Heart right ventricle (tissue), 16 donors: Measurements from ENCODE around the gene ABLIM2. TPM values are rescaled to one million over a fixed set of nuclear protein-coding genes. Genes with fewer than 3 reads are reported as not detected.

Experiments
- ATAC-seq, 8 donors: fragments of 200-7000 bp; cut with Tn5 transposase; one replicate each; pipeline ENCODE4 v1.9.1; 2020; ENCODE audit warnings: mild to moderate bottlenecking in 8 of 8, moderate library complexity in 8 of 8, moderate number of reproducible peaks in 1 of 8
- DNase-seq, 2 donors: peaks; one replicate each; pipeline ENCODE4 v3.0.0-alpha.2; 2020
- H3K27ac ChIP-seq, 10 donors: fragments of 200-600 bp; sonication (generic) in 2 of 10; one replicate each; pipeline versions ENCODE4 v1.5.0 to v1.8.0; 2020 to 2022; ENCODE audit warnings: mild to moderate bottlenecking in 3 of 10
- H3K27me3 ChIP-seq, 7 donors: fragments of 200-600 bp; one replicate each; pipeline ENCODE4 v1.8.0; 2021 to 2022; ENCODE audit warnings: mild to moderate bottlenecking in 2 of 7
- H3K36me3 ChIP-seq, 9 donors: fragments of 200-600 bp; sonication (generic) in 1 of 9; one replicate each; pipeline versions ENCODE4 v1.5.0 to v1.8.0; 2020 to 2022; ENCODE audit warnings: mild to moderate bottlenecking in 2 of 9
- H3K4me1 ChIP-seq, 9 donors: fragments of 200-600 bp; sonication (generic) in 1 of 9; one replicate each; pipeline versions ENCODE4 v1.5.0 to v1.8.0; 2020 to 2022; ENCODE audit warnings: mild to moderate bottlenecking in 4 of 9
- H3K4me3 ChIP-seq, 10 donors: fragments of 200-600 bp; sonication (generic) in 2 of 10; one replicate each; pipeline versions ENCODE4 v1.5.0 to v1.8.0; 2020 to 2022; ENCODE audit warnings: mild to moderate bottlenecking in 7 of 10, moderate library complexity in 2 of 10
- H3K9me3 ChIP-seq, 11 donors: fragments of 200-600 bp in 10 of 11; sonication (generic) in 2 of 11; one replicate each; pipeline versions ENCODE4 v1.5.0 to v1.8.0; 2013 to 2022; ENCODE audit warnings: mild to moderate bottlenecking in 2 of 11, control low read depth in 1 of 11, moderate library complexity in 1 of 11
- WGBS, 2 donors: extraction: QIAGEN DNeasy Blood & Tissue Kit; methylation state at CpG; one replicate each; pipeline ENCODE4 v1.1.7; 2013; ENCODE audit warnings: inconsistent platforms in 1 of 2; 5-methylcytosine and 5-hydroxymethylcytosine counted together
- intact Hi-C, 10 donors: fragments of 100-400 bp; cut with DNase I; formaldehyde crosslinking; loops; one replicate each; pipeline versions ENCODE4 v1.11.1 to v1.14.2; 2022
- polyA plus RNA-seq, 2 donors: library from polyadenylated mRNA; stranded (reverse); fragments of 200-250 nt; gene quantifications; one replicate each; pipeline ENCODE4 v1.2.3, GENCODE V29; 2013
- total RNA-seq, 10 donors: library from RNA; stranded (reverse); fragmentation: NEBNext Ultra II Directional in 3 of 10; extraction: Animal tissue kit (Norgen Biotek cat#: 25700) in 3 of 10; gene quantifications; one replicate each; pipeline versions ENCODE4 v1.2.1 to v1.2.4, GENCODE V29; 2021 to 2023
- TF ChIP-seq, protein P1 (sequence below), 9 donors: fragments of 200-600 bp; sonication (generic) in 2 of 9; IDR thresholded peaks; one replicate each; pipeline versions ENCODE4 v1.5.0 to v1.8.0; 2021 to 2022; ENCODE audit warnings: antibody characterized with exemption in 9 of 9, mild to moderate bottlenecking in 5 of 9, moderate library complexity in 1 of 9
- donor health status: Arrhythmogenic right ventricular cardiomyopathy.
- donor health status: ischemic (EF 13 %, LVEDD 7.1; RV severe dilation, severe dysfunction).
- donor health status: healthy with polysubstance abuse.
- donor health status: DM: no; HTN: yes; CAD: no.
- donor health status: DM: no; HTN: no; CAD: no.
- donor health status: ischemic (EF 25% LVEDD 6.9; RV normal size, moderate dysfunction).
- donor health status: ischemic (EF 25% LVEDD 5.7; RV mildly dilated, moderate dysfunction).
- donor health status: healthy.
- donor health status: DM: yes; HTN: yes; CAD: no.
- donor health status: Ischemic cardiomyopathy.
- donor health status: ischemic (EF 35%, LVEDD 5.7; RV mildly dilated, moderate dysfunction).
- donor health status: nonischemic (EF 11% LVEDD 7.7; RV severe dilation, severe dysfunction).
- donor health status: DM: yes; HTN: yes; CAD: no.
- donor health status: PGD.
- donor health status: ischemic (EF 29% LVEDD 5.4; RV normal size, mild dysfunction).
- donor health status: nonischemic (EF 23%, LVEDD 6.1; RV moderate dilation, normal function).

ABLIM2 gene
- total and polyA plus RNA-seq, 12 donors: 7.2 to 27.8 (median 17.6) TPM

DNA sequence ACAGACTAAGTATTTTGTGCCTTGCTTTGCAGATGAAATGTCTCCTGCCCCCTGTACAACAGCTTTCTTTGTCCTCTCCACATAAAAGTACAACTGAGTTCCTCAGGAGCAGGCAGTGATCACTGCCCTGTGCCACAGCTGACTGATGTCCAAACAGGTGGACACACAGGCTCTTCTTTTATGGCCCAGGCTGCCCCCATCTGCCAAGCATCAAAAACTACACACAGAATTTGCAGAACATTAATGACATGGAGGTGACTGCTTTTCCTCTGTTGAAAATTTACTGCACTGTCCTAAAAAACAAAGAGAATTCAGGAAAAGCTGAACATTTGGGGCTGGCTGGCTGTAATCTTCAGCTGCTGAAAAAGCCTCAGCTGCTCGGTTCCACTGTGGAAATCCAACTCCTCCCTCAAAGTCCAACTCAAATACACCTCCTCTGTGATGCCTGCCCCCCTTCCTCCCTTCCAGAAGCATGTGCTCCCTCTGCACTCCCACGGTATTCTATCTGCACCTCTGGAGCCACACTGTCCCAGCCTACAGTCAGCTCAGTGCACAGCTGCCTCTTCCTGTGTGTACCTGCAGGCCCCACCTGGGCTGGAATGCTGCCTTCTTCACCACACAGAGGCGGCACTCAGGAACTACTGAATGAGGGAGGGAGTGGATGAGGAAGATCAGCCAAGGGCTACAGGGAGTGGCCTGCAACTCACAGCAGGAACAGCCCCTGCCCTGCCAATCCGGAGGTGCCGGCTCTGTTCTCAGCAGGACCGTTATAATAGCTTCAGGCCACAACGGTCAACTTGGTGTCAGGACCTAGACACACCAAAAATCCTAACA, 229.3 kb downstream of the ABLIM2 start:
- Histone ChIP-seq H3K9me3 (peaks cover 0 to 14% (median 0%) of the 10 kb centered on the region in 11 donors), H3K4me3 (no peak overlapping the region), H3K27ac (peak overlapping the region in 1 of 10 donors; percentile 2), H3K36me3 (peaks cover 0 to 4% (median 0%) of the 10 kb centered on the region in 9 donors), H3K4me1 (peaks cover 0 to 28% (median 11%) of the 10 kb centered on the region in 9 donors), H3K27me3 (no peaks in the 10 kb centered on the region)
- 32 to 33% methylated on average over 7 of the region's 7 CpGs for WGBS, 2 donors
- TF ChIP-seq, protein P1, sequence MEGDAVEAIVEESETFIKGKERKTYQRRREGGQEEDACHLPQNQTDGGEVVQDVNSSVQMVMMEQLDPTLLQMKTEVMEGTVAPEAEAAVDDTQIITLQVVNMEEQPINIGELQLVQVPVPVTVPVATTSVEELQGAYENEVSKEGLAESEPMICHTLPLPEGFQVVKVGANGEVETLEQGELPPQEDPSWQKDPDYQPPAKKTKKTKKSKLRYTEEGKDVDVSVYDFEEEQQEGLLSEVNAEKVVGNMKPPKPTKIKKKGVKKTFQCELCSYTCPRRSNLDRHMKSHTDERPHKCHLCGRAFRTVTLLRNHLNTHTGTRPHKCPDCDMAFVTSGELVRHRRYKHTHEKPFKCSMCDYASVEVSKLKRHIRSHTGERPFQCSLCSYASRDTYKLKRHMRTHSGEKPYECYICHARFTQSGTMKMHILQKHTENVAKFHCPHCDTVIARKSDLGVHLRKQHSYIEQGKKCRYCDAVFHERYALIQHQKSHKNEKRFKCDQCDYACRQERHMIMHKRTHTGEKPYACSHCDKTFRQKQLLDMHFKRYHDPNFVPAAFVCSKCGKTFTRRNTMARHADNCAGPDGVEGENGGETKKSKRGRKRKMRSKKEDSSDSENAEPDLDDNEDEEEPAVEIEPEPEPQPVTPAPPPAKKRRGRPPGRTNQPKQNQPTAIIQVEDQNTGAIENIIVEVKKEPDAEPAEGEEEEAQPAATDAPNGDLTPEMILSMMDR (IDR thresholded peaks at IDR 0.05): peak in 4 of 9 donors; percentile 15 to 39 (median 30)
- intact Hi-C loops: loop anchor here in 1 of 10 donors (5.0 kb wide), 1 partner anchor 127 kb away; no protein-coding TSS in a partner anchor
- DNase-seq: no peak
- ATAC-seq: peak in 5 of 8 donors; percentile 43 to 69 (median 55)

DNA sequence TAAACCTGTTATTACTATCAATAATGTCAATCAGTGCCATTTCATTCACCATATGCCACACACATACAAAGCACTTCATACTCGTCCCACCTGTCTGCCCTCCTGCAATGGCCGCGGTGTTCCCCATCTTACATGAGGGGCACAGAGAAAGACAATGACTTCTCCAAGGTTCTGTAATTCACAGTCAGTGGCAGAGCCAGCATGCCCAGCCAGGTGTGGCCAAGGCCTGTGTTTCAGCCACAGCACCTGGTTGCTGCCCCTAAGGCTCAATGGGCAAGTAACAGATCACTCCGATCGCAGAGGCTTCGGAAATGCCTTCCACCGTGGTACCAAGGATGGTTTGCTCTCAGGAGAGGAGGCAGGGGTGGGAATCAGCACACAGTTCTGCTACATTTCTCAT, 229.9 kb downstream of the ABLIM2 start:
- intact Hi-C loops: loop anchor here in 1 of 10 donors (5.0 kb wide), 1 partner anchor 126 kb away; no protein-coding TSS in a partner anchor
- no peak for ATAC-seq
- peaks cover 0 to 33% (median 15%) of the 10 kb centered on the region in 9 donors for H3K4me1 ChIP-seq

DNA sequence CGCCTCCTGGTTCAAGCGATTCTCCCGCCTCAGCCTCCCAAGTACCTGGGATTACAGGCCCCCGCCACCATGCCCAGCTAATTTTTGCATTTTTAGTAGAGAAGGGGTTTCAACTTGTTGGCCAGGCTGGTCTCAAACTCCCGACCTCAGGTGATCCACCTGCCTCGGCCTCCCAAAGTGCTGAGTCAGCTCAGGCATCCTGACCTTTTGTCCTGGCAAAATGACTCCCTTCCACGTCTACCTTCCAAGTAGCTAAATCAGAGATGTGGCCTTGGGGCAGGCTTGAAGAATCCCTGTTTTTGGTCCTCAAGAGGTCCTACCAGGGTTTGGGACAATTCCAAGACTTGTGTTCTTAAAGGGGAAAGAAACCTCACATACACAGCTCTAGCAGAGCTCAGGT, 231.8 kb downstream of the ABLIM2 start:
- no peak for ATAC-seq
- Histone ChIP-seq H3K36me3 (no peaks in the 10 kb centered on the region), H3K4me3 (no peak overlapping the region), H3K27me3 (no peaks in the 10 kb centered on the region), H3K4me1 (peaks cover 0 to 36% (median 15%) of the 10 kb centered on the region in 9 donors), H3K27ac (no peak overlapping the region), H3K9me3 (no peaks in the 10 kb centered on the region)
- no peak for DNase-seq
- 94 to 96% methylated on average over 7 of the region's 7 CpGs for WGBS, 2 donors
- intact Hi-C loops: loop anchor here in 1 of 10 donors (5.0 kb wide), 1 partner anchor 125 kb away; no protein-coding TSS in a partner anchor
- TF ChIP-seq, protein P1 (IDR thresholded peaks at IDR 0.05): no peak

More for the DNA sequence above, 229.9 kb downstream of the ABLIM2 start:
- Histone ChIP-seq H3K27me3 (no peaks in the 10 kb centered on the region), H3K9me3 (peaks cover 0 to 8% (median 0%) of the 10 kb centered on the region in 11 donors), H3K27ac (no peak overlapping the region), H3K36me3 (peaks cover 0 to 3% (median 0%) of the 10 kb centered on the region in 9 donors), H3K4me3 (no peak overlapping the region)
- DNase-seq: no peak
- TF ChIP-seq, protein P1 (IDR thresholded peaks at IDR 0.05): no peak
- 86 to 95% methylated on average over 7 of the region's 7 CpGs for WGBS, 2 donors

DNA sequence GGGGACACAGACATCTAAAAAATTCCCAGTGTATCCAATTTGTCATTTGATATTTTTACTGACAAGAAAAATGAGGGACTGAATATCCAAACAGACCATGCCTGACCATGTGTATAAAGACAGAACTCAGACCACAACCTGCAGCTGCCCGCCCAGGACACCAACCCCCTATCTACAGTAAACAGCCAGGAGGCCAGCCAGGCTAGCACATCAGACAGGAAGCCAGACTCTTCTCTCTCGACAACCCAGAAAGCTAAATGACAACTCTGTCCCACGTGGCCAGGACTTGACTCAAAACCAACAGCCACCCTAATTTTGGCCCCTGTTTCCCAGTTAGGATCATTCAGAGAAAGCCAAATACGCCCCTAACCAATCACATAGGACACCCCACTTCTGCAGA, 234.0 kb downstream of the ABLIM2 start:
- Histone ChIP-seq H3K4me3 (no peak overlapping the region), H3K9me3 (no peaks in the 10 kb centered on the region), H3K4me1 (peaks cover 0 to 27% (median 7%) of the 10 kb centered on the region in 9 donors), H3K36me3 (no peaks in the 10 kb centered on the region), H3K27ac (peak overlapping the region in 1 of 10 donors; percentile 10), H3K27me3 (no peaks in the 10 kb centered on the region)
- DNase-seq (no peak), ATAC-seq (no peak)
- 66 to 68% methylated on average over 4 of the region's 4 CpGs for WGBS, 2 donors
- intact Hi-C loops: no loop called here
- TF ChIP-seq, protein P1 (IDR thresholded peaks at IDR 0.05): no peak
